Smooth muscle cell of the brain vasculature (primary cell): Measurements from ENCODE around the gene TSC2.

Experiments used
- DNase-seq: peaks from one replicate; pipeline ENCODE4 v3.0.0-alpha.2; 2012; ENCODE audit warnings: low read depth, low spot score

TSC2 gene

GRCh38 chr16:2066139-2066538, 18.4 kb downstream of the TSC2 start:
- no peak for DNase-seq

GRCh38 chr16:2070576-2071453, 23.0 kb downstream of the TSC2 start:
- no peak for DNase-seq

GRCh38 chr16:2071454-2072202, 23.8 kb downstream of the TSC2 start:
- DNase-seq, result no peak

GRCh38 chr16:2072926-2073325, 25.1 kb downstream of the TSC2 start:
- DNase-seq, result no peak

DNA sequence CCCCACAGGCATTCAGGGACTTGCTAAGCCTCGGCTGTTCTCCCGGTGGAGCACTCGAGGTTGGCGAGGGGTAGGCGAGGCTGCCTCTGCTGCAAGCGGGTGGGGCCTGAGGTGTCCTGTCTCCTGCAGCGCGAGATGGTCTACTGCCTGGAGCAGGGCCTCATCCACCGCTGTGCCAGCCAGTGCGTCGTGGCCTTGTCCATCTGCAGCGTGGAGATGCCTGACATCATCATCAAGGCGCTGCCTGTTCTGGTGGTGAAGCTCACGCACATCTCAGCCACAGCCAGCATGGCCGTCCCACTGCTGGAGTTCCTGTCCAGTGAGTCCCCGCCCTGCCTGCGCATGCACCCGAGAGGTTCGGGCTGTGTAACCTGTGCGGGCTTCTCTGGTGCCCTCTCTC, 26.3 kb downstream of the TSC2 start:
- no peak for DNase-seq

DNA sequence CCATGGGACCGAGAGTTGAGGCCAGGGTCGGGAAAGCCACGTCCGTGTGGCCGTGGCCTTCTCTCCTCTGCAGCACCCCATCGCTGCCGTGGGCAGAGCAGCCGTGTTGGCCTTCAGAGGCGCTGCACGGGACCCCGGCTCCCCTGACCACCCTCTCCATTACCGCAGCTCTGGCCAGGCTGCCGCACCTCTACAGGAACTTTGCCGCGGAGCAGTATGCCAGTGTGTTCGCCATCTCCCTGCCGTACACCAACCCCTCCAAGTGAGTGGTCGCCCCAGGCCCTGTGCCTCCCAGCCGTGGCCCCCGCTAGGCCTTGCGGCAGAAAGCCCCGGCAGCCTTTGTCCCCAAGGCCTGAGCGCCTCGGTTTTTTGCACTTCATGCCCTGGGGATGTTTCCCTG, 27.8 kb downstream of the TSC2 start:
- no peak for DNase-seq

GRCh38 chr16:2076072-2076865, 28.5 kb downstream of the TSC2 start:
- no peak for DNase-seq

DNA sequence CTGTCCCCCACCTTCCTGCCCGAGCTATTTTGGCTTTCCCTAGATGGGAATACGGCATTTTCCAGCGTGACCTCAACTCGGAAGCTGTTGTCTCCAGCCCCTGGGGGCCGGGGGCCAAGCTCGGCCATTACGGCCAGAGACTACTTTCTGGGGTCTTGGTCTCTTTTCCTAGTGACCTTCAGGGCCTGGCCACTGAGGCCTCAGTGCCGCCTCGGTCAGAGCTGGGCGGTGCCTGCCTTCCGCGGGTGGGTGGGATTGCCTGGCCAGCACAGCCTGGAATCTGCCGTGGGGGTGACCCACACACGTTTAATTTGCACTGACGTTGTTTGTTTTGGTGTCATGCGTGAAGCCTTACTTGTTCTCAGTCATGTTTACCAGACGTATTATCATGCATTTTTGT, 29.2 kb downstream of the TSC2 start:
- no peak for DNase-seq

GRCh38 chr16:2077696-2078095, 29.9 kb downstream of the TSC2 start:
- no peak for DNase-seq

DNA sequence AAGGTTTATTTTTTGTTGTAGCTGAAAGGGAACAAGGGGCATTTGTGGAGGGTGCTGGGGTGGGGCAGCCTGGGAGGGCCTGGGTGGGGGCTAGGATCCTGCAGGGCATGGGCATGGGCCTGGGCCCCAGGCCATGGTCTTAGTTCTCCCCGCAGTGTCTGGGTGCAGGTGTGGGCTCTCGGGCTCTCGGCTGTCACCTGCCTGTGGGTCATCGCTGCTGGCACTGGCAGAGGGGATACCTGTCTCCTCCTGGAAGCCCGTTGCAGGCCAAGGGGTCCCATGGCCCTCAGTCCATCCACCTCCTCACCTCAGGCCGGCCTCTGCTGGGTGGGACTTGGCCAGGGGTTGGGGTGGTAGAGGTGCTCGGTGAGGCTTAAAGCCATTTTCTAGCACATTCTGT, 30.3 kb downstream of the TSC2 start:
- DNase-seq, result no peak

- DNase-seq, result no peak
Measured at GRCh38 chr16:2078691-2079090, 30.9 kb downstream of the TSC2 start.

- no peak for DNase-seq
Measured at GRCh38 chr16:2079311-2079800, 31.6 kb downstream of the TSC2 start.

DNA sequence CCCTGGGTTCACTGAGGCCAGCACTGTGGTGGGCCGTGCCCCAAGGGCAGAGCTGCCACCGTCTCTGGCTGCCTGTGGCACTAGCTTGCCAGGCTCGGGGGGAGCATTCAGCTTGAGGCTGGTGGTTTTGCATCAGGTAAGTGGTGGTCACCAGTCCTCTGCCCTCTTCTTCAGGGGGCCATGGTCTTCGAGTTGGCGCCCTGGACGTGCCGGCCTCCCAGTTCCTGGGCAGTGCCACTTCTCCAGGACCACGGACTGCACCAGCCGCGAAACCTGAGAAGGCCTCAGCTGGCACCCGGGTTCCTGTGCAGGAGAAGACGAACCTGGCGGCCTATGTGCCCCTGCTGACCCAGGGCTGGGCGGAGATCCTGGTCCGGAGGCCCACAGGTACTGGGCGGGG, 32.2 kb downstream of the TSC2 start:
- DNase-seq, result no peak

DNA sequence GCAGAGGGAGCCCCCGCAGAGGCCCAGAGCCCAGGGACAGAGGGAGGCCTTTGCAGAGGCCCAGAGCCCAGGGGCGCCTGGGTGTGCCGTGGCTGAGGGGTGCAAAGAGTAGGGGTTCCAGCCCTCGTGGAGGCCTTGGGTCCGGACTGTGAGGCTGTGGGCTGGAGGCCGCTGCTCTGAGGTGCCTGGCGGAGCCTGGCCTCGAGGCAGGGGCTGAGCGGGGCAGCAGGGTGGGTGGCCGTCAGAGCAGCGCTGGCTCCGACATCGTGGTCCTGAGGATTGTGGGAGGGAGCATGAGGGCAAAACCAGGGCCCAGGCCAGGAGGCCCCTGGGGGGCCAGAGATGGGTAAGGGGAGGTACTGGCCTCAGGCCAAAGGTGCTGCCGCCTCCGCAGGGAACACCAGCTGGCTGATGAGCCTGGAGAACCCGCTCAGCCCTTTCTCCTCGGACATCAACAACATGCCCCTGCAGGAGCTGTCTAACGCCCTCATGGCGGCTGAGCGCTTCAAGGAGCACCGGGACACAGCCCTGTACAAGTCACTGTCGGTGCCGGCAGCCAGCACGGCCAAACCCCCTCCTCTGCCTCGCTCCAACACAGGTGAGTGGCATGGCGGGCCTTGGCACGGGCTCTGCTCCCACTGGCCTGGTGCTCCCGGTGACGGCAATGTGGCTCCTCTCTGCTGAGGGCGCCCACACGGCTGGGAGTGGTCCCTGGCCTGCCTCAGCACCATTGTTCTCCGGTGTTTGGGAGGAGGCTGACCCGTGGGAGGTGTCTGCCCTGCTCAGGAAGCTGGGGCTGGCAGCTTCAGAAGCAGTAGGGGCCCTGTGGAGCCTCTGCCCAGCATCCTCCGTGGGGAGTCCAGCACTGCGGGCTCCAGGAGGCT, 33.7 kb downstream of the TSC2 start:
- no peak for DNase-seq

- DNase-seq, result no peak
Measured at GRCh38 chr16:2082171-2082982, 34.6 kb downstream of the TSC2 start.

GRCh38 chr16:2082983-2083364, 35.2 kb downstream of the TSC2 start:
- DNase-seq, result no peak

GRCh38 chr16:2083409-2083808, 35.6 kb downstream of the TSC2 start:
- no peak for DNase-seq

- DNase-seq, result no peak
Measured at GRCh38 chr16:2083876-2084780, 36.3 kb downstream of the TSC2 start.
